Astrocyte (in vitro differentiated cells and primary cell): ENCODE data around the gene DIAPH3.

Source experiments
- CTCF ChIP-seq: IDR thresholded peaks from 2 replicates; pipeline ENCODE4 v1.5.1; 2011; ENCODE audit warnings: low read depth, mild to moderate bottlenecking, inconsistent platforms, low read length, moderate library complexity; ENCODE audit not compliant: insufficient read depth
- EZH2 ChIP-seq: IDR thresholded peaks from 2 replicates; pipeline ENCODE4 v1.6.1; 2012; ENCODE audit warnings: mild to moderate bottlenecking, low read length, inconsistent platforms; ENCODE audit not compliant: insufficient read depth

- TF ChIP-seq EZH2 (no peak), CTCF (no peak)
Measured at GRCh38 chr13:60182907-60183306, 19.2 kb upstream of the DIAPH3 start.
